Measurements from ENCODE around the gene ULK3. TPM values are rescaled to one million over a fixed set of nuclear protein-coding genes. Genes with fewer than 3 reads are reported as not detected.

ULK3 gene
- total RNA-seq, 1 experiment from 2014 or later = 38.9 TPM

GRCh38 chr15:74866090-74866489, 23.1 kb upstream of the ULK3 start:
- Mint-ChIP-seq H3K27ac (no peak overlapping the region), H3K4me3 (no peak overlapping the region), H3K9me3 (peaks cover 6% of the 10 kb centered on the region), H3K4me1 (peaks cover 25% of the 10 kb centered on the region), H3K36me3 (peaks cover 18% of the 10 kb centered on the region), H3K27me3 (ENCODE audit: low read depth) (no peaks in the 10 kb centered on the region)
- ChIA-PET CTCF (interaction anchor here (1.8 kb wide), 1 partner anchor 35 kb away, joined by 4 read pairs; no protein-coding TSS in a partner anchor), POLR2A (interaction anchor here (0.6 kb wide), 1 partner anchor 29 kb away, joined by 4 read pairs; no protein-coding TSS in a partner anchor)
- TF ChIP-seq, protein P1, sequence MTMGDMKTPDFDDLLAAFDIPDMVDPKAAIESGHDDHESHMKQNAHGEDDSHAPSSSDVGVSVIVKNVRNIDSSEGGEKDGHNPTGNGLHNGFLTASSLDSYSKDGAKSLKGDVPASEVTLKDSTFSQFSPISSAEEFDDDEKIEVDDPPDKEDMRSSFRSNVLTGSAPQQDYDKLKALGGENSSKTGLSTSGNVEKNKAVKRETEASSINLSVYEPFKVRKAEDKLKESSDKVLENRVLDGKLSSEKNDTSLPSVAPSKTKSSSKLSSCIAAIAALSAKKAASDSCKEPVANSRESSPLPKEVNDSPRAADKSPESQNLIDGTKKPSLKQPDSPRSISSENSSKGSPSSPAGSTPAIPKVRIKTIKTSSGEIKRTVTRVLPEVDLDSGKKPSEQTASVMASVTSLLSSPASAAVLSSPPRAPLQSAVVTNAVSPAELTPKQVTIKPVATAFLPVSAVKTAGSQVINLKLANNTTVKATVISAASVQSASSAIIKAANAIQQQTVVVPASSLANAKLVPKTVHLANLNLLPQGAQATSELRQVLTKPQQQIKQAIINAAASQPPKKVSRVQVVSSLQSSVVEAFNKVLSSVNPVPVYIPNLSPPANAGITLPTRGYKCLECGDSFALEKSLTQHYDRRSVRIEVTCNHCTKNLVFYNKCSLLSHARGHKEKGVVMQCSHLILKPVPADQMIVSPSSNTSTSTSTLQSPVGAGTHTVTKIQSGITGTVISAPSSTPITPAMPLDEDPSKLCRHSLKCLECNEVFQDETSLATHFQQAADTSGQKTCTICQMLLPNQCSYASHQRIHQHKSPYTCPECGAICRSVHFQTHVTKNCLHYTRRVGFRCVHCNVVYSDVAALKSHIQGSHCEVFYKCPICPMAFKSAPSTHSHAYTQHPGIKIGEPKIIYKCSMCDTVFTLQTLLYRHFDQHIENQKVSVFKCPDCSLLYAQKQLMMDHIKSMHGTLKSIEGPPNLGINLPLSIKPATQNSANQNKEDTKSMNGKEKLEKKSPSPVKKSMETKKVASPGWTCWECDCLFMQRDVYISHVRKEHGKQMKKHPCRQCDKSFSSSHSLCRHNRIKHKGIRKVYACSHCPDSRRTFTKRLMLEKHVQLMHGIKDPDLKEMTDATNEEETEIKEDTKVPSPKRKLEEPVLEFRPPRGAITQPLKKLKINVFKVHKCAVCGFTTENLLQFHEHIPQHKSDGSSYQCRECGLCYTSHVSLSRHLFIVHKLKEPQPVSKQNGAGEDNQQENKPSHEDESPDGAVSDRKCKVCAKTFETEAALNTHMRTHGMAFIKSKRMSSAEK (CRISPR knock-in tag; IDR thresholded peaks at IDR 0.05; ENCODE audit: borderline replicate concordance) = no peak
- TF ChIP-seq CREM (CRISPR knock-in tag; IDR thresholded peaks at IDR 0.05) (no peak), ZNF263 (CRISPR knock-in tag; IDR thresholded peaks at IDR 0.05; ENCODE audit: low read depth) (no peak), ATF6 (CRISPR knock-in tag; IDR thresholded peaks at IDR 0.05) (no peak), NR1H2 (CRISPR knock-in tag; IDR thresholded peaks at IDR 0.05) (no peak), NR2C2 (CRISPR knock-in tag; IDR thresholded peaks at IDR 0.05) (no peak), ZBTB21 (CRISPR knock-in tag; IDR thresholded peaks at IDR 0.05; ENCODE audit: borderline replicate concordance) (no peak), SP1 (CRISPR knock-in tag; conservative IDR thresholded peaks at IDR 0.05) (no peak), EMX1 (CRISPR knock-in tag; IDR thresholded peaks at IDR 0.05) (no peak), ZNF138 (CRISPR knock-in tag; conservative IDR thresholded peaks at IDR 0.05) (no peak), ZNF232 (CRISPR knock-in tag; IDR thresholded peaks at IDR 0.05) (no peak), TCF7 (CRISPR knock-in tag; IDR thresholded peaks at IDR 0.05; ENCODE audit: low read depth) (no peak)
- TF ChIP-seq, protein P2, sequence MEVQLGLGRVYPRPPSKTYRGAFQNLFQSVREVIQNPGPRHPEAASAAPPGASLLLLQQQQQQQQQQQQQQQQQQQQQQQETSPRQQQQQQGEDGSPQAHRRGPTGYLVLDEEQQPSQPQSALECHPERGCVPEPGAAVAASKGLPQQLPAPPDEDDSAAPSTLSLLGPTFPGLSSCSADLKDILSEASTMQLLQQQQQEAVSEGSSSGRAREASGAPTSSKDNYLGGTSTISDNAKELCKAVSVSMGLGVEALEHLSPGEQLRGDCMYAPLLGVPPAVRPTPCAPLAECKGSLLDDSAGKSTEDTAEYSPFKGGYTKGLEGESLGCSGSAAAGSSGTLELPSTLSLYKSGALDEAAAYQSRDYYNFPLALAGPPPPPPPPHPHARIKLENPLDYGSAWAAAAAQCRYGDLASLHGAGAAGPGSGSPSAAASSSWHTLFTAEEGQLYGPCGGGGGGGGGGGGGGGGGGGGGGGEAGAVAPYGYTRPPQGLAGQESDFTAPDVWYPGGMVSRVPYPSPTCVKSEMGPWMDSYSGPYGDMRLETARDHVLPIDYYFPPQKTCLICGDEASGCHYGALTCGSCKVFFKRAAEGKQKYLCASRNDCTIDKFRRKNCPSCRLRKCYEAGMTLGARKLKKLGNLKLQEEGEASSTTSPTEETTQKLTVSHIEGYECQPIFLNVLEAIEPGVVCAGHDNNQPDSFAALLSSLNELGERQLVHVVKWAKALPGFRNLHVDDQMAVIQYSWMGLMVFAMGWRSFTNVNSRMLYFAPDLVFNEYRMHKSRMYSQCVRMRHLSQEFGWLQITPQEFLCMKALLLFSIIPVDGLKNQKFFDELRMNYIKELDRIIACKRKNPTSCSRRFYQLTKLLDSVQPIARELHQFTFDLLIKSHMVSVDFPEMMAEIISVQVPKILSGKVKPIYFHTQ (CRISPR knock-in tag; IDR thresholded peaks at IDR 0.05) = no peak
- ATAC-seq = no peak
- no peak for DNase-seq (ENCODE audit: low spot score)

GRCh38 chr15:74865316-74865715, 22.4 kb upstream of the ULK3 start:
- DNase-seq (ENCODE audit: low spot score) = no peak
- ChIA-PET POLR2A (interaction anchor here (0.7 kb wide), 1 partner anchor 16 kb away, joined by 4 read pairs; no protein-coding TSS in a partner anchor), CTCF (interaction anchor here (1.8 kb wide), 1 partner anchor 36 kb away, joined by 4 read pairs; no protein-coding TSS in a partner anchor)
- Mint-ChIP-seq H3K27me3 (ENCODE audit: low read depth) (no peaks in the 10 kb centered on the region), H3K4me3 (no peak overlapping the region), H3K27ac (no peak overlapping the region; the same call in 1 of the 2 replicates), H3K36me3 (peaks cover 18% of the 10 kb centered on the region), H3K9me3 (peaks cover 6% of the 10 kb centered on the region), H3K4me1 (peaks cover 17% of the 10 kb centered on the region)
- no peak for TF ChIP-seq NFATC4 (CRISPR knock-in tag; IDR thresholded peaks at IDR 0.05)
- TF ChIP-seq EMX1 (CRISPR knock-in tag; IDR thresholded peaks at IDR 0.05) = no peak
- no peak for TF ChIP-seq NFYB (CRISPR knock-in tag; conservative IDR thresholded peaks at IDR 0.05; ENCODE audit: low read depth)
- TF ChIP-seq E2F4 (CRISPR knock-in tag; IDR thresholded peaks at IDR 0.05; ENCODE audit: borderline replicate concordance, low read depth) = no peak
- TF ChIP-seq FOXJ3 (CRISPR knock-in tag; IDR thresholded peaks at IDR 0.05; ENCODE audit: borderline replicate concordance) = no peak
- TF ChIP-seq ZNF138 (CRISPR knock-in tag; conservative IDR thresholded peaks at IDR 0.05) = no peak
- TF ChIP-seq, protein P3, sequence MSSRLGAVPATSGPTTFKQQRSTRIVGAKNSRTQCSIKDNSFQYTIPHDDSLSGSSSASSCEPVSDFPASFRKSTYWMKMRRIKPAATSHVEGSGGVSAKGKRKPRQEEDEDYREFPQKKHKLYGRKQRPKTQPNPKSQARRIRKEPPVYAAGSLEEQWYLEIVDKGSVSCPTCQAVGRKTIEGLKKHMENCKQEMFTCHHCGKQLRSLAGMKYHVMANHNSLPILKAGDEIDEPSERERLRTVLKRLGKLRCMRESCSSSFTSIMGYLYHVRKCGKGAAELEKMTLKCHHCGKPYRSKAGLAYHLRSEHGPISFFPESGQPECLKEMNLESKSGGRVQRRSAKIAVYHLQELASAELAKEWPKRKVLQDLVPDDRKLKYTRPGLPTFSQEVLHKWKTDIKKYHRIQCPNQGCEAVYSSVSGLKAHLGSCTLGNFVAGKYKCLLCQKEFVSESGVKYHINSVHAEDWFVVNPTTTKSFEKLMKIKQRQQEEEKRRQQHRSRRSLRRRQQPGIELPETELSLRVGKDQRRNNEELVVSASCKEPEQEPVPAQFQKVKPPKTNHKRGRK (CRISPR knock-in tag; IDR thresholded peaks at IDR 0.05; ENCODE audit: borderline replicate concordance) = no peak
- no peak for TF ChIP-seq NR2C2 (CRISPR knock-in tag; IDR thresholded peaks at IDR 0.05)
- no peak for TF ChIP-seq ZNF263 (CRISPR knock-in tag; IDR thresholded peaks at IDR 0.05; ENCODE audit: low read depth)
- no peak for ATAC-seq

Data from WTC11 (cell line).